ENCODE measurements around the gene ARHGAP15.

ARHGAP15 gene

GRCh38 chr2:143805666-143806065, 676.4 kb downstream of the ARHGAP15 start:
- Mint-ChIP-seq H3K27me3 (ENCODE audit: low read depth) (no peaks in the 10 kb centered on the region), H3K36me3 (ENCODE audit: low read depth) (no peaks in the 10 kb centered on the region), H3K27ac (no peak overlapping the region), H3K4me1 (ENCODE audit: low read depth) (peaks cover 10% of the 10 kb centered on the region), H3K4me3 (no peak overlapping the region), H3K9me3 (no peaks in the 10 kb centered on the region)

- Mint-ChIP-seq H3K4me3 (no peak overlapping the region), H3K36me3 (ENCODE audit: low read depth) (no peaks in the 10 kb centered on the region), H3K27ac (no peak overlapping the region), H3K9me3 (peaks cover 7% of the 10 kb centered on the region), H3K4me1 (ENCODE audit: low read depth) (peaks cover 10% of the 10 kb centered on the region), H3K27me3 (ENCODE audit: low read depth) (no peaks in the 10 kb centered on the region)
Measured at GRCh38 chr2:143807192-143807591, 678.0 kb downstream of the ARHGAP15 start.

- Mint-ChIP-seq H3K4me1 (ENCODE audit: low read depth) (peaks cover 10% of the 10 kb centered on the region), H3K27ac (no peak overlapping the region), H3K4me3 (no peak overlapping the region), H3K36me3 (ENCODE audit: low read depth) (no peaks in the 10 kb centered on the region), H3K9me3 (peaks cover 7% of the 10 kb centered on the region), H3K27me3 (ENCODE audit: low read depth) (no peaks in the 10 kb centered on the region)
Measured at GRCh38 chr2:143807671-143808070, 678.5 kb downstream of the ARHGAP15 start.

- peaks cover 5% of the 10 kb centered on the region for H3K4me1 Mint-ChIP-seq (ENCODE audit: low read depth)
- H3K36me3 Mint-ChIP-seq (ENCODE audit: low read depth), result no peaks in the 10 kb centered on the region
- H3K27me3 Mint-ChIP-seq (ENCODE audit: low read depth), result no peaks in the 10 kb centered on the region
- no peak overlapping the region for H3K4me3 Mint-ChIP-seq
- H3K9me3 Mint-ChIP-seq, result peaks cover 7% of the 10 kb centered on the region
- no peak overlapping the region for H3K27ac Mint-ChIP-seq
Measured at GRCh38 chr2:143808166-143808565, 678.9 kb downstream of the ARHGAP15 start.

GRCh38 chr2:143815082-143815481, 685.9 kb downstream of the ARHGAP15 start:
- no peak overlapping the region for H3K27ac Mint-ChIP-seq
- no peaks in the 10 kb centered on the region for H3K36me3 Mint-ChIP-seq (ENCODE audit: low read depth)
- no peaks in the 10 kb centered on the region for H3K4me1 Mint-ChIP-seq (ENCODE audit: low read depth)
- peaks cover 1% of the 10 kb centered on the region for H3K27me3 Mint-ChIP-seq (ENCODE audit: low read depth)
- peaks cover 7% of the 10 kb centered on the region for H3K9me3 Mint-ChIP-seq
- no peak overlapping the region for H3K4me3 Mint-ChIP-seq

GRCh38 chr2:143816916-143817315, 687.7 kb downstream of the ARHGAP15 start:
- Mint-ChIP-seq H3K27me3 (ENCODE audit: low read depth) (peaks cover 7% of the 10 kb centered on the region), H3K27ac (no peak overlapping the region), H3K4me1 (ENCODE audit: low read depth) (no peaks in the 10 kb centered on the region), H3K4me3 (no peak overlapping the region), H3K9me3 (peaks cover 1% of the 10 kb centered on the region), H3K36me3 (ENCODE audit: low read depth) (no peaks in the 10 kb centered on the region)
